PC-9 (cell line): ENCODE data around the gene ZBTB25. TPM values are rescaled to one million over a fixed set of nuclear protein-coding genes. Genes with fewer than 3 reads are reported as not detected.
A peak's percentile ranks its signal among the peaks of the same experiment; 100 is the strongest.

Experiments
- BruUV-seq: library from RNA; stranded (reverse); fragments of 400-500 nt; replicated peaks from 2 replicates; lab custom pipeline; 2021; lab: Mats Ljungman, UMichigan
- CTCF ChIA-PET: fragments of 300-600 bp; sonication (Branson Sonifier 250); formaldehyde crosslinking; loops from one replicate; lab custom pipeline; 2022; ENCODE audit warnings: antibody characterized with exemption; lab: Charles Lee
- POLR2A ChIA-PET: fragments of 300-600 bp; sonication (Branson Sonifier 250); formaldehyde crosslinking; loops from one replicate; lab custom pipeline; 2022; ENCODE audit warnings: antibody characterized with exemption; ENCODE audit not compliant: unreplicated experiment; lab: Charles Lee
- DNase-seq, 2 experiments: peaks; one replicate each; pipeline versions ENCODE4 v3.0.0 to v3.0.0-alpha.2; 2015 to 2022; ENCODE audit warnings: mixed read lengths in 1 of 2
- H2AFZ ChIP-seq: fragments of 200-600 bp; sonication (generic); 2 replicates; pipeline ENCODE4 v1.8.1; 2017; ENCODE audit warnings: antibody characterized with exemption
- H3F3A ChIP-seq: fragments of 200-600 bp; sonication (generic); 2 replicates; pipeline ENCODE4 v1.8.1; 2017; ENCODE audit warnings: antibody characterized with exemption, mild to moderate bottlenecking, low read depth; ENCODE audit not compliant: insufficient read depth
- H3K27ac ChIP-seq: fragments of 200-600 bp; sonication (generic); 2 replicates; pipeline ENCODE4 v1.6.1; 2016; ENCODE audit warnings: mixed run types
- H3K27me3 ChIP-seq: fragments of 200-600 bp; sonication (generic); 2 replicates; pipeline ENCODE4 v1.6.1; 2016; ENCODE audit warnings: low read depth, mixed run types; ENCODE audit not compliant: insufficient read depth
- H3K36me3 ChIP-seq: fragments of 200-600 bp; sonication (generic); 2 replicates; pipeline ENCODE4 v1.6.1; 2016; ENCODE audit warnings: low read depth, mixed run types
- H3K4me1 ChIP-seq: fragments of 200-600 bp; sonication (generic); replicated peaks from 2 replicates; pipeline ENCODE4 v1.6.1; 2016; ENCODE audit warnings: mixed run types; ENCODE audit not compliant: insufficient read depth
- H3K4me2 ChIP-seq: fragments of 200-600 bp; sonication (generic); 2 replicates; pipeline ENCODE4 v1.6.1; 2017; ENCODE audit warnings: mixed run types
- H3K4me3 ChIP-seq: fragments of 200-600 bp; sonication (generic); 2 replicates; pipeline ENCODE4 v1.6.1; 2016; ENCODE audit warnings: mixed run types
- H3K79me2 ChIP-seq: fragments of 200-600 bp; sonication (generic); 2 replicates; pipeline ENCODE4 v1.6.1; 2017; ENCODE audit warnings: low read depth, mixed run types
- H3K9me2 ChIP-seq: fragments of 200-600 bp; sonication (generic); 2 replicates; pipeline ENCODE4 v1.8.1; 2017; ENCODE audit warnings: mild to moderate bottlenecking; ENCODE audit not compliant: insufficient read depth
- H3K9me3 ChIP-seq: fragments of 200-600 bp; sonication (generic); 2 replicates; pipeline ENCODE4 v1.8.1; 2016; ENCODE audit warnings: low read depth; ENCODE audit not compliant: insufficient read depth
- H4K20me1 ChIP-seq: fragments of 200-600 bp; sonication (generic); 2 replicates; pipeline ENCODE4 v1.8.1; 2017; ENCODE audit not compliant: insufficient read depth
- EZH2 ChIP-seq: fragments of 200-600 bp; sonication (generic); IDR thresholded peaks from 2 replicates; pipeline ENCODE4 v1.8.0; 2017; ENCODE audit warnings: antibody characterized with exemption, low read depth
- intact Hi-C: fragments of 100-400 bp; cut with micrococcal nuclease; formaldehyde crosslinking; loops from one replicate; pipeline ENCODE4 v1.10.0; 2022; ENCODE audit not compliant: unreplicated experiment
- total RNA-seq: library from RNA; stranded (reverse); gene quantifications from 2 replicates; pipeline ENCODE4 v1.2.3, GENCODE V29; 2021
- TF ChIP-seq, protein P1 (sequence below): fragments of 200-600 bp; sonication (generic); conservative IDR thresholded peaks from 2 replicates; pipeline ENCODE4 v1.6.1; 2017; ENCODE audit warnings: mixed run types, antibody characterized with exemption, mild to moderate bottlenecking, moderate library complexity

The ZBTB25 gene
- total RNA-seq, 1 experiment from 2014 or later = 22.9 TPM

GRCh38 chr14:64438181-64438841, 65.3 kb downstream of the ZBTB25 start:
- Histone ChIP-seq H3K4me3 (peak overlapping the region; percentile 30; the same call in 1 of the 2 replicates), H3K27ac (peak overlapping the region; percentile 82), H3K9me2 (no peaks in the 10 kb centered on the region), H3K36me3 (peaks cover 50% of the 10 kb centered on the region), H2AFZ (no peak overlapping the region), H4K20me1 (no peaks in the 10 kb centered on the region), H3K9me3 (no peaks in the 10 kb centered on the region), H3K4me2 (peak overlapping the region; percentile 70), H3F3A (peaks cover 46% of the 10 kb centered on the region), H3K27me3 (no peaks in the 10 kb centered on the region), H3K79me2 (no peaks in the 10 kb centered on the region), H3K4me1 (peaks cover 34% of the 10 kb centered on the region)
- no peak for TF ChIP-seq EZH2
- TF ChIP-seq, protein P1, sequence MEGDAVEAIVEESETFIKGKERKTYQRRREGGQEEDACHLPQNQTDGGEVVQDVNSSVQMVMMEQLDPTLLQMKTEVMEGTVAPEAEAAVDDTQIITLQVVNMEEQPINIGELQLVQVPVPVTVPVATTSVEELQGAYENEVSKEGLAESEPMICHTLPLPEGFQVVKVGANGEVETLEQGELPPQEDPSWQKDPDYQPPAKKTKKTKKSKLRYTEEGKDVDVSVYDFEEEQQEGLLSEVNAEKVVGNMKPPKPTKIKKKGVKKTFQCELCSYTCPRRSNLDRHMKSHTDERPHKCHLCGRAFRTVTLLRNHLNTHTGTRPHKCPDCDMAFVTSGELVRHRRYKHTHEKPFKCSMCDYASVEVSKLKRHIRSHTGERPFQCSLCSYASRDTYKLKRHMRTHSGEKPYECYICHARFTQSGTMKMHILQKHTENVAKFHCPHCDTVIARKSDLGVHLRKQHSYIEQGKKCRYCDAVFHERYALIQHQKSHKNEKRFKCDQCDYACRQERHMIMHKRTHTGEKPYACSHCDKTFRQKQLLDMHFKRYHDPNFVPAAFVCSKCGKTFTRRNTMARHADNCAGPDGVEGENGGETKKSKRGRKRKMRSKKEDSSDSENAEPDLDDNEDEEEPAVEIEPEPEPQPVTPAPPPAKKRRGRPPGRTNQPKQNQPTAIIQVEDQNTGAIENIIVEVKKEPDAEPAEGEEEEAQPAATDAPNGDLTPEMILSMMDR = no peak
- peak; percentile 65 to 94 for DNase-seq
- POLR2A ChIA-PET = interaction anchor here (0.5 to 1.1 kb wide), 5 partner anchors 17 to 883 kb away, joined by 3 to 11 read pairs (median 6); partner anchors contain the start of gene PLEKHG3
- no TSS peak for BruUV-seq
- intact Hi-C loops = loop anchor here (1.0 to 5.0 kb wide), 4 partner anchors 17 to 529 kb away; partner anchors contain the start of gene MTHFD1
- CTCF ChIA-PET = interaction anchor here (0.6 kb wide), 2 partner anchors 111 to 151 kb away, joined by 4 to 5 read pairs; no protein-coding TSS in a partner anchor

DNA sequence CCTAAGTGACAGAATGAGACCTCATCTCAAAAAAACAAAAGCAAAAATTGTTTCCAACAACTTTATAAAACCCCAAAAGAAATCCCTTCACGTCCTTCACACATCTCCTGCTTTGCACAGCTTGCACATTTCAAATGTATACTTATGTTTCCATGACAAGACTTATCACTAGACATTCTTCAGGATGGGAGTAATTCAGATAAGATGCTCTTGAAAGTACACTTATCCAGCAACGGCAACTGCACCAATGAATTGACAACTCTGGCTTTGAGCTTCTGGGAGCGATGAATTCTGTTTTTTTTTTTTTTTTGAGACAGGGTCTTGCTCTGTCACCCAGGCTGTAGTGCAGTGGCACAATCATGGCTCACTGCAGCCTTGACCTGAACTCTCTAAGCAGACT, 69.1 kb downstream of the ZBTB25 start:
- no peaks in the 10 kb centered on the region for H3K9me3 ChIP-seq
- CTCF ChIA-PET = interaction anchor here (0.5 to 1.2 kb wide), 2 partner anchors 122 to 476 kb away, joined by 3 to 4 read pairs; no protein-coding TSS in a partner anchor
- no peak overlapping the region for H3K27ac ChIP-seq
- TF ChIP-seq, protein P1 = no peak
- TF ChIP-seq EZH2 = no peak
- H3K4me3 ChIP-seq = no peak overlapping the region
- peaks cover 34% of the 10 kb centered on the region for H3K4me1 ChIP-seq
- no peak for DNase-seq
- intact Hi-C loops = no loop called here
- H3K4me2 ChIP-seq = no peak overlapping the region
- peaks cover 49% of the 10 kb centered on the region for H3K36me3 ChIP-seq
- peaks cover 48% of the 10 kb centered on the region for H3F3A ChIP-seq
- H3K79me2 ChIP-seq = no peaks in the 10 kb centered on the region
- BruUV-seq = no TSS peak
- POLR2A ChIA-PET = interaction anchor here (0.7 kb wide), 1 partner anchor 193 kb away, joined by 20 read pairs; no protein-coding TSS in a partner anchor
- H3K9me2 ChIP-seq = no peaks in the 10 kb centered on the region
- H4K20me1 ChIP-seq = no peaks in the 10 kb centered on the region
- no peak overlapping the region for H2AFZ ChIP-seq
- H3K27me3 ChIP-seq = no peaks in the 10 kb centered on the region

DNA sequence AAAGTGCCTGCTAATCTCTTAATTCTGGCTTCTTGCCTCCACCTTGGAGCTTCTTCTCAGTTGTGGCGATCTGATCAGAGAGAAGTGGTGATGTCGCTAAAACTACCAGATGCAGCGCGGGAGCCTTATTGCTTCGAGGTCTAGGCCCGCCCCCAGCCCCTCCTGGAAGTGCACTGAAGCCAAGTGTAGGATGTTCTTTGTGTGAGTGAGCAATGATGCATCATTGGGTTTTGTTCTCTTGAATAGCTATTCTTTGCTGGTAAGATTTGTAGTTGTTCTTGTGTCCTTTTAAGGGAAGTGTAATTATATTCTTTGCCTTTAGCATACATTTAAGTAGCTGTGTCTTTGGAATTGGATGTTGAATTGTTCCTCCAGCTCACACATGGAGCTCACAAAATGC, 79.7 kb downstream of the ZBTB25 start:
- POLR2A ChIA-PET = interaction anchor here (0.7 kb wide), 1 partner anchor 87 kb away, joined by 4 read pairs; no protein-coding TSS in a partner anchor

More for the DNA sequence above, 79.7 kb downstream of the ZBTB25 start:
- no peak overlapping the region for H3K4me3 ChIP-seq
- no peak overlapping the region for H2AFZ ChIP-seq
- H3K36me3 ChIP-seq = peaks cover 26% of the 10 kb centered on the region
- CTCF ChIA-PET = interaction anchor here (0.6 to 1.1 kb wide), 2 partner anchors 12 to 1074 kb away, joined by 3 read pairs; no protein-coding TSS in a partner anchor
- no peak overlapping the region for H3K4me2 ChIP-seq
- BruUV-seq = no TSS peak
- no peaks in the 10 kb centered on the region for H3K27me3 ChIP-seq
- H3K27ac ChIP-seq = no peak overlapping the region
- H3K9me2 ChIP-seq = no peaks in the 10 kb centered on the region
- no peaks in the 10 kb centered on the region for H3K9me3 ChIP-seq
- H4K20me1 ChIP-seq = no peaks in the 10 kb centered on the region
- TF ChIP-seq EZH2 = no peak
- TF ChIP-seq, protein P1 = no peak
- H3K4me1 ChIP-seq = peaks cover 11% of the 10 kb centered on the region
- intact Hi-C loops = no loop called here
- peaks cover 32% of the 10 kb centered on the region; the same call in 1 of the 2 replicates for H3F3A ChIP-seq
- no peak for DNase-seq
- no peaks in the 10 kb centered on the region for H3K79me2 ChIP-seq
